Measurements from ENCODE around the gene SLC6A11. TPM values are rescaled to one million over a fixed set of nuclear protein-coding genes. Genes with fewer than 3 reads are reported as not detected.

SLC6A11 gene
- total RNA-seq, 1 donor from 2014 or later = 1.4 TPM

GRCh38 chr3:10937141-10937825 is 121.3 kb downstream of the SLC6A11 start:
- no peak for ATAC-seq
- peak; percentile 19 for DNase-seq (ENCODE audit: low spot score)
- intact Hi-C loops (cut with DNase I) = no loop called here

- ATAC-seq (no peak), DNase-seq (ENCODE audit: low spot score) (no peak)
- intact Hi-C loops (cut with DNase I) = no loop called here
Measured at GRCh38 chr3:10939556-10939955, 123.5 kb downstream of the SLC6A11 start.

DNA sequence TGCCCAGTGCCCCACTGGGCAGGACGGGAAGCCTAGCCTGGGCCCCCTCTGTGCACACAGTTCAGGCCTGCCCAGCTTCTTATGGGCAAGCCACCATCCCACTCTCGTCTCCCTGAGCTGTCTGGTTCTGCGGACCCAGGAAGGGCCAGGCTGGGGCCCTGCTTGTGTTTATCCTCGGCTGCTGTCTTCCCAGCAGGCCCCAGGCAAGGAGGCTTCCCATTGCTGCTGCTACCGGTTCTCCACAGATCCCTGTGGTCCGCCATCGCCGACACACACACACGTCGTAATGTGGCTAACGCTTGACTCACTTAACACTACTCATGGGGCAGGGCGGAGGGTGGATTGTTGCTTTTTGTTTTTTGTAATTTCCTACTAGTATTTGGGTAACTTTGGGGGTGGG is 124.1 kb downstream of the SLC6A11 start:
- no peak for DNase-seq (ENCODE audit: low spot score)
- intact Hi-C loops (cut with DNase I) = loop anchor here (10.0 kb wide), 1 partner anchor 115 kb away; no protein-coding TSS in a partner anchor
- no peak for ATAC-seq

GRCh38 chr3:10941972-10942371 is 125.9 kb downstream of the SLC6A11 start:
- intact Hi-C loops (cut with DNase I) = loop anchor here (10.0 kb wide), 1 partner anchor 113 kb away; no protein-coding TSS in a partner anchor
- DNase-seq (ENCODE audit: low spot score) (no peak), ATAC-seq (no peak)

GRCh38 chr3:10942690-10943205 is 126.7 kb downstream of the SLC6A11 start:
- no peak for DNase-seq (ENCODE audit: low spot score)
- ATAC-seq = no peak
- intact Hi-C loops (cut with DNase I) = loop anchor here (10.0 kb wide), 1 partner anchor 112 kb away; no protein-coding TSS in a partner anchor

- ATAC-seq = no peak
- no peak for DNase-seq (ENCODE audit: low spot score)
- intact Hi-C loops (cut with DNase I) = loop anchor here (10.0 kb wide), 1 partner anchor 110 kb away; no protein-coding TSS in a partner anchor
Measured at GRCh38 chr3:10944866-10945265, 128.8 kb downstream of the SLC6A11 start.

- intact Hi-C loops (cut with DNase I) = loop anchor here (10.0 kb wide), 1 partner anchor 109 kb away; no protein-coding TSS in a partner anchor
- DNase-seq (ENCODE audit: low spot score) = peak; percentile 78
Measured at GRCh38 chr3:10945683-10946287, 129.8 kb downstream of the SLC6A11 start.

DNA sequence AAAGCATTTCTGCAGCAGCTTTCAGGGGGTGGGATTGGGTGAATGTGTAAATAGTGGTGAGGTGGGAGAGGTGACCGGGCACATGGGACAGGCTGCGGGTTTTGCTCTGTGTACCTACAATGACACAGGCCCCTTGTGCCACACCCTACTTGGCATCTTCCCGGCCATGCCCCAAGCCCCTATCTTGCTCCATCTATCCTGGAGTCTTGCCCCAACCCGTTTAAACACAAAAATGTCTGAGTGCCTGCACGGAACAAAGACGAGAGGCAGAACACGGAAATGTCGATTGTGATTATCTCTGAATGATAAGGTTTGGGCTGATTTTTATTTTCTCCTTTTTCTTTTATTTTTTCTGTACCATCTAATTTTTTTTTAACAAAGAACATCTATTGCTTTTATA is 130.5 kb downstream of the SLC6A11 start:
- no peak for ATAC-seq
- intact Hi-C loops (cut with DNase I) = loop anchor here (10.0 kb wide), 1 partner anchor 108 kb away; no protein-coding TSS in a partner anchor
- no peak for DNase-seq (ENCODE audit: low spot score)

More at GRCh38 chr3:10945683-10946287, 129.8 kb downstream of the SLC6A11 start:
- peak; percentile 73 for ATAC-seq

DNA sequence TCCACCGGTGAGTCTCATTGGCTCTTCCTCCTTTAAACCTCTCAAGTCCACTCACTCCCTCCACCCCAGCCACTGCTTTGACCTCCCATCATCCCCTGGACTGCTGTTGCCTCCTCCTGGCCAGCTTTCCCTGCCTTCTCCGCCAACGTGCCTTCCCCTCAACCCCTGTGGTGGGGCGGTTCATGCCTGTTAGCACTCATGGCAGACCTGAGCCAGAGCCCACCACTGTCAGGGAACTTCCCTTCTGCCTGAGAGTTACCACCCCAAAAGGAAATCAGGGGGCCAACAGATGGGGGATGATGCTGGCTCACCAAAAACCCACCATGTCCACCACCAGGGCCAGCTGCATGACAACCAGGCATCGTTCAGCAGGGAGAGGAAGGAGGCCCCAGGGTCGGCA is 132.3 kb downstream of the SLC6A11 start:
- ATAC-seq = no peak
- DNase-seq (ENCODE audit: low spot score) = no peak
- intact Hi-C loops (cut with DNase I) = loop anchor here (10.0 kb wide), 1 partner anchor 106 kb away; no protein-coding TSS in a partner anchor

- intact Hi-C loops (cut with DNase I) = loop anchor here (10.0 kb wide), 1 partner anchor 106 kb away; no protein-coding TSS in a partner anchor
- no peak for DNase-seq (ENCODE audit: low spot score)
- ATAC-seq = peak; percentile 56
Measured at GRCh38 chr3:10949197-10949596, 133.2 kb downstream of the SLC6A11 start.

DNA sequence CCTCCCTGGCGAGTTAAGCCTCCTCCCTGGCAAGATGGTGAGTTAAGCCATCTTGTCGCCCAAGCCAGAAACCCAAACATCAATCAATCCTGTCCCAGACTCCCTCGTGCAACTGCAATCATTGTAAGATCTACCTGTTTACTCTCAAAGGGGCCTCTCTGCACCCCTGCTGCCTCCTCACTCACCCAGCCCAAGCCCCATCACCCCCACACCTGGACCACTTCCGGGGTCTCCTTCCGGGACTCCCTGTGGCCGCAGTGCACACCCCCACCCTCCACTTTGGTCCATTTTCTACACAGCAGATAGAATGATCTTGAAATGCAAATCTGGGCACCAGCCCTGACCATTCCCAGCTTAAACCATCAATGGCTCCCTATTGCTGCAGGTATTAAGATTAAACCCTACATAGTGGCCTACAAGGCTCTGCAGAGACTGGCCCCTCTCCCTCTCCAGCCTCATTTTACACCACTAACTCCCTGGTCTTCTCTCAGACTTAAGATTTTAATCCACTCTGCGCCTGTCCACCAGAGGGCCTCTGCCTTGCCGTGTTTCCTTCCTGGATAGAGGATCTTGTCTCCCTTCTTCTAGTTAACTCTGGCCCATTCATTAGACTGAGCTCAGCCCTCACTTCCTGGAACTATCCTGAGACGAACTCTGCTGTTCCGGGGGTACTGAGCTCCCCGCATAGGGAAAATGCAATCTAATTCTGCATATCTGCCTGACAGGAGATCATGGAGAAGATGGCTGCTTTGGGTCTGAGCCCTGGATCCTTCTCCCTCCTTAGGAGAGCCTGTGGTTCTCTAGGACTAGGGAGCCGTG is 134.7 kb downstream of the SLC6A11 start:
- intact Hi-C loops (cut with DNase I) = no loop called here
- ATAC-seq (peak; percentile 79), DNase-seq (ENCODE audit: low spot score) (peak; percentile 74)

GRCh38 chr3:10951295-10951926 is 135.4 kb downstream of the SLC6A11 start:
- intact Hi-C loops (cut with DNase I) = no loop called here
- DNase-seq (ENCODE audit: low spot score) = no peak
- no peak for ATAC-seq

DNA sequence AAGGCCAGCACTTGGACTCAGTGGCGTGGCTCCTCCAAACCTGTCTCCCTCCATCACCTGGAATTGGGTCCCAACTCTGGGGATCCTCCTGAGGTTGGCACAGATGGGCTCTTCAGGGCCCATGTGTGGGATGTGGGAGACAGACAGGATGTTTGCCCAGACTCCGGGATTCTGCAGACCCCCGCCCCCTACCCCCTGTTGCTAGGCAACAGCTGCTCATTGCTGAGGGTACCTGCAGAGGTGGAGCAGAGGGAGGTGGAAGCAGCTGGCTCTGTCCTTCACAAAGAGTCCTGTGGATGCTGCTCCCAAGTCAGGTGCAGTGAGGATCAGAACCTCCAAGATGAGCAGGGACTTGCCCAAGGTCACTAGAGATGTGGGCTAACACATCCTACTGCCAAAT is 136.5 kb downstream of the SLC6A11 start:
- ATAC-seq = no peak
- DNase-seq (ENCODE audit: low spot score) = no peak
- intact Hi-C loops (cut with DNase I) = no loop called here

DNA sequence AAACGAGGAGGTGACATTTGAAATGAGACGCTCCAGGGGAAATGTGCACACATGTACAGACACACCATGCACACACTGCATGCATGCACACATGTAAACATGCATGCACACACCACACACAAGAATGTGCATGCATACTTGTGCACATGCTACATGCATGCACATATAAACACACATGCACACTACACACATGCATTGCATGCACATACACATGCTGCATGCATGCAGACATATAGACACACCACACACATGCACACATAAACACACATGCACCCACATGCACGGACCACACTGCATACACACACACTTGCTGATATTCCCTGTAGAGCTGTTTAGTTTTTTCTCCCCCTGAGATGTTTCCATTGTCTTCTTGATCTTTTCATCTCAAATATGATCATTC is 138.7 kb downstream of the SLC6A11 start:
- intact Hi-C loops (cut with DNase I) = no loop called here

GRCh38 chr3:10955711-10956453 is 139.9 kb downstream of the SLC6A11 start:
- ATAC-seq (peak; percentile 93), DNase-seq (ENCODE audit: low spot score) (peak; percentile 77)
- intact Hi-C loops (cut with DNase I) = no loop called here

More for the DNA sequence above, 138.7 kb downstream of the SLC6A11 start:
- DNase-seq (ENCODE audit: low spot score) = no peak
- no peak for ATAC-seq

DNA sequence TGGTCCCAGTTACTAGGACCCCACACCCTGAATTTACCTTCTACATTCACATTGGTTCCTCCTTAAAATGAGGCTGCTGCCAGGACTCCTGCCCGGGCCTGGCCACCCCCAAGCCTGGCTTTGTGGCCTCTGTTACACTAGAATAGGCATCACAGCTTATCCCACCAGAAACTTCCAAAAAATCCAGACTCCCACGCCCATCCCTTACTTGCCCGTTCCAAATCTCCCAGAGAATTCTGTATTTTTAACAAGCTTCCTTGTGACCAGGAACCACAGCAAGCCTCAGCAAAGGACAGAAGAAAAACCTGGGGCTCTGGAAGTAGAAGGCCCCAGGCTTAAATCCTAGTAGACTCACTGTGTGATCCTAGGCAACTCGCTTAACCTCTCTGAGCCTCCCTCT is 140.5 kb downstream of the SLC6A11 start:
- DNase-seq (ENCODE audit: low spot score) = no peak
- peak; percentile 54 for ATAC-seq
- intact Hi-C loops (cut with DNase I) = no loop called here

- intact Hi-C loops (cut with DNase I) = no loop called here
- peak; percentile 75 for ATAC-seq
- DNase-seq (ENCODE audit: low spot score) = peak; percentile 64
Measured at GRCh38 chr3:10956986-10957385, 141.0 kb downstream of the SLC6A11 start.

All from sciatic nerve (tissue), 2 donors.